GM19463 (cell line): Measurements from ENCODE around the gene NDUFS7.

Experiments used
- ATAC-seq: cut with Tn5 transposase; IDR thresholded peaks from one replicate; pipeline ENCODE4 v1.9.1; 2021; ENCODE audit warnings: mild to moderate bottlenecking, moderate library complexity; ENCODE audit not compliant: unreplicated experiment

NDUFS7 gene

DNA sequence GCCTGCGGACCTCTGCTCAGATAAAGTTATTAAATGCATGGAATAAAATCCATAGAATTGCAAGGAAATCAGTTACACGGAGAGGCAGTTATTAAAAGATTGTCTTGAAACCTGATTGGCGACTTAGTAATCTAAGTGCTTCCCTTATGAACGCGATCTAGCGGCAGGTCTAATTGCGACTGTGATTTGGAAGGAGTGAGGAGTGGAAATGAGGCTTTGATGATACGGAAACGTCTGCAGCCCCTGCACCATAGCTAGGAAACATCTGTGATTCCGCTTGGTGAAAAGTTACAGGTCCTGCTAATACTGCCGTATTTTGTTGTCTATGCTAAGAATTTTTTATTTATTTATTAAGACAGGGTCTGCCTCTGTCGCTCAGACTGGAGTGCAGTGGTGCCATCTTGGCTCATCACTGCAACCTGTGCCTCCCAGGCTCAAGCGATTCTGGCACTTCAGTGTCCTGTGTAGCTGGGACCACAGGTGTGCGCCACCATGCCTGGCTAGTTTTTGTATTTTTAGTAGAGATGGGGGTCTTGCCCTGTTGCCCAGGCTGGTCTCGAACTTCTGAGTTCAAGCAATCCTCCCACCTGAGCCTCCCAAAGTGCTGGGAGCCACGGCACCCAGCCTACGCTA, 887 bp downstream of the NDUFS7 start:
- no peak for ATAC-seq

DNA sequence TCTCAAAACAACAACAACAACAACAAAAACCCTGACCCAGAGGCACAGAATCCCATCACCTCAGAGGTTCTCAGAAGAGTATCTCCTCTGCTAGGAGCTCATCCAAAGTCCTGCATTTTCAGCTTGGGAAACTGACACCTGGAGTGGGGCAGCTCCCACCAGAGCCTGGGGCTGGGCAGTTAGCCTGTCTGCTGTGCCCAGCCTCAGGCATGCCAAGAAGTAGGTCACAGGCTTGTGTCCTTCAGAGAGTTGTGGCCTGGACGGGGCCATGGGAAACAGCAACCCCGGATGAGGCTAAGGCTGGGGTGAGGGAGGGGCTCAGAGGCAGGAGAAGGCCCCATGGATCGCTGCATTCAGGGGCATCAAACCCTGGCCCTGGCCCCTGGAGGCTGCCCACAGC, 2.1 kb downstream of the NDUFS7 start:
- ATAC-seq, result no peak

DNA sequence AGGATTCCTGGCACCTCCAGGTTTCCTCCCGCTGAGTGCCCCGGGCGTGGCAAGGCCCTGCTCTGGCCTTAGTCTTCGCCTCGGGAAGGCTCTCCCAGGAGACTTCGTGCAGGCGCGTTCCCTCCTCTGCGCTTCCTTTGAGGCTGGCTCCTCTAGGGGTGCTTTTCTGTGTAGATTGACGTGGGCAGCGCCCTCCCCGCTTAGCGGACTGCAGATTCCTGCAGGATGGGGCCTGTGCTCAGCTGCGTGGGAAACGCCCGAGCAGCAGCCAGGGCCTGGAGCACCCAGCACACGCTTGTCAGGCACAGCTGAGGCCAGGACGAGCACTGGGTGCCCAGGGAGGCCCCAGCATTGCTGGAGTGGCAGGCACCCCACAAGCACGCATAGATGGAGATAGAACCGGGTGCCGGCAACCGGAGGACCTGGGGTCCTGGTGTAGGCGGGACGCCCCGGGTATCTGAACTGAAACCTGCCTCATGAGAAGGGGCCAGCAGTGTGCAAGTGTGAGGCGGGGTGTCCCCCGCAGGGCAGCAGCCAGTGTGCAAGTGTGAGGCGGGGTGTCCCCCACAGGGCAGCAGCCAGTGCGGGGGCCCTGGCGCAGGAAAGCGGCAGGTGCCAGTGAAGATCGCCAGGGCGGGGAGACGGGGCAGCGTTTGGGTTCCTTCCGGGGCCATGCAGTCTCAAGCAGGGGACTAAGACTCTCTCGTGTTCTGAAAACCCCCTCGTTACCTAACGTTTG, 3.4 kb downstream of the NDUFS7 start:
- ATAC-seq, result no peak

DNA sequence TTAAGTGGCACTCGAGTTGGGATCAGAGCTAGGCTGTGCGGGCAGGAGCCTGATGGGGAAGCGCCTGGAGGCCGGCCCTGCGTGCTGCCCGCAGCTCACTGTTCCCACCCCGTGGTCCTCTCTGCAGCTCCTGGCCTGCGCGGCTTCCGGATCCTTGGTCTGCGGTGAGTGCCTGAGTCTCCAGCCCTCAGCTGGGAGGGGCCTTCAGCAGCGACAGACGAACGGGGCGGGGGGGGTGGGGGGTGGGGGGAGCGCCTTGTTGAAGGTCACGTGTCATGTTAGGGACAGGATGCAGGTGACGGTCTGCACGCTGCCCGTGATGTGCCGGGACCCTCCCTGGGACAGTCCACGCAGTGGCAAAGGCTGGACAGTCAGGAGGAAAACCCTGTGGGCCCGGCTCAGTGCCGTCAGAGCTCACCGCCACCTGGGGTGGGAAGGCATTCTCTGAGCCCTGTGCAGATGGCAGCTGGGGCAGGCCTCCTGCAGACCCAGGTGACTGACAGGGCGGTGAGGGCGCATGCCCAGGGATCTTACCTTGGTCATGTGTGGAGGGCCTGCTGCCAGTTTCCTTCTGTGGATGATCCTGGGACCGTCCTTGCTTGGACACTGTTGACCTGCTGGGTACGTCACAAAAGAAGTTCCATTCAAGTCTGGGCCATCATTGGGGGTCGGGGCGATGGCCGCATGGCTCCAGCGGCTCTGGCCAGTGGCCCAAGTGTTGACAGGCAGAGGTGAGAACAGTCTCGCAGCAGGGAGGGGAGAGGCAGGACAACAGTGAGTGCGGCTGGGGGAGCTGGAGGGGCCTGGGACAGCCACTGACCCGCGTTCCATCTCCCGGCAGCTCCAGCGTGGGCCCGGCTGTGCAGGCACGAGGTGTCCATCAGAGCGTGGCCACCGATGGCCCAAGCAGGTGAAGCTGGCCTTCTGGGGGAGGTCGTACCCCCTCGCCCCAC, 4.3 kb downstream of the NDUFS7 start:
- ATAC-seq, result no peak

DNA sequence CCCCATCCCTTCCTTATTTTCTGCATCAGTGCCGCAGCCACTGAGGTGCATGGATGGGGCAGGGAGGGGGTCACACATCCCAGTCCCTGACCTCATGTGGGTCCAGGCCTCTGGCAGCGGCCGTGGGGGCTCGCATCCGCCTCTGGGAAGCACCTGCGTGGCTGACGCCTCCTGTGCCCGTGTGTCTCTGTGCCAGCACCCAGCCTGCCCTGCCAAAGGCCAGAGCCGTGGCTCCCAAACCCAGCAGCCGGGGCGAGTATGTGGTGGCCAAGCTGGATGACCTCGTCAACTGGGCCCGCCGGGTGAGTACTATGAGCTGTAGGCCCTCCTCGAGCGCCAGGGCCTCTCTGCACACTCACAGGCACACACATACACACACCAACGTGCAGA, 4.9 kb downstream of the NDUFS7 start:
- no peak for ATAC-seq

DNA sequence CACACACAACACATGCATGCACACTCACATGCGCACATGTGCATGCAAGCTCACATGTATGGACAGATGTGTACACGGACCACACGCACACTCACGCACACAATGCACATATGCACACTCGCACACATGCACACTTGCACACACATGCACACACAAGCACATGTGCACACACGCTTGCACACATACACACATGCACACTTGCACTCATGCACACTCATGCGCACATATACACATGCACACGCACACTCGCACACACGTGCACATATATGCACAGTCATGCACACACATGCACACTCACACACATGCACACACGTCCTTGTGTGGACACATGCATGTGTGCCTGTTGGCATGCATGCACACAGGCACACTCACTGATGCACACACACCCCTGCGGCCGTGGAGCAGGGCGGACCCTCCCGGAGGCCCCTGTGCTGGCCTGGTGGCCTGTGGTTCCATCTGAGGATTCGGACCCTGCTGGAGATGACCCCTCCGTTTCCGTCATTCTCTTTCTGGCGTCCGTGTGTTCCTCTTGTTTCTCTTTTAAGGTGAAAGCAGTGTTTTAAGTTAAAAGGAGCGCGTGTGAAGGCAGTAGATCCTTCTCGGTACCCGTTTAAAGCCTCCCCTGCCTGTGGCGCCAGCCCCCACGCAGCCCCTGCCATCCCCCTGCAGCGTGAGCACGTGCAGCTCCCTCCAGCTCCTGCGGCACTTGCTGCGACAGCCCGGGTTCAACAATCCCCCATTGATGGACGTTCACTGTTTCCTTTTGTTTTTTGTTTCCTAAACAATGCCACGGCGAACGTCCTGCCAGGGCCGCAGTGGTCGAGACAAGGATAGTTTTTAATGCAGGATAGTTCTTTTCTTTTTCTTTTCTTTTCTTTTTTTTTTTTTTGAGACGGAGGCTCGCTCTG, 5.6 kb downstream of the NDUFS7 start:
- no peak for ATAC-seq

DNA sequence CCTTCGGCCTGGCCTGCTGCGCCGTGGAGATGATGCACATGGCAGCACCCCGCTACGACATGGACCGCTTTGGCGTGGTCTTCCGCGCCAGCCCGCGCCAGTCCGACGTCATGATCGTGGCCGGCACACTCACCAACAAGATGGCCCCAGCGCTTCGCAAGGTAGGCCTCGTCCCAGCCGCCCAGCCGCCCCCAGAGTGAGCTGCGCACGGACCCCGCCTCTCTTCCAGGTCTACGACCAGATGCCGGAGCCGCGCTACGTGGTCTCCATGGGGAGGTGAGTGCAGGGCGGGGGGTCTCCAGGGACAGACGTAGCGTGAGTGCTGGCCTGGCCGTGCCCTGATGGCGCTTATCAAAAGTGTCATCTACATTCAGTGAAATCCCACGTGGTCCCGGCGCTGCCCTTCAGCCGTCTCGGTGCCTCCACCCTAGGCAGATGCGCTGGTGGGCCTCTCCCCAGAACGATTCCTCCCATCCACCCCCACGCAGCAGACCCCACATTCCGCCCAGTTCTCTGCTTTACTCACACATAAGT, 7.2 kb downstream of the NDUFS7 start:
- no peak for ATAC-seq

DNA sequence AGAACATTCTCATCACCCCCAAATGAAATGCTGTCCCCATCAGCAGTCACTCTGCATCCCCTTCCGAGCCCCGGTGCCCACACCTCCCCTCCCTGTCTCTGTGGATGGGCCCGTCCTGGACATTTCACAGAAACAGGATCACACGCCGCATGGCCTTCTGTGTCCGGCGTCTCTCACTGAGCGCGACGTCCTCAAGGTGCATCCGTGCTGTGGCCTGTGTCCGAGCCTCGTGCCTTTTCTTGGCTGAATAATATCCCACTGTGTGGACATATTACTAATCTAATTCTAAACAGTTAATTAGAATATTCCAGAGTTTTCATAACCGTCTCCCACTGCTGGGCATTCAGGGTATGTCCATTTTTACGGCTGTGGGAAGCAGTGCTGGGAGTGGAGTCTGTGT, 8.7 kb downstream of the NDUFS7 start:
- no peak for ATAC-seq

DNA sequence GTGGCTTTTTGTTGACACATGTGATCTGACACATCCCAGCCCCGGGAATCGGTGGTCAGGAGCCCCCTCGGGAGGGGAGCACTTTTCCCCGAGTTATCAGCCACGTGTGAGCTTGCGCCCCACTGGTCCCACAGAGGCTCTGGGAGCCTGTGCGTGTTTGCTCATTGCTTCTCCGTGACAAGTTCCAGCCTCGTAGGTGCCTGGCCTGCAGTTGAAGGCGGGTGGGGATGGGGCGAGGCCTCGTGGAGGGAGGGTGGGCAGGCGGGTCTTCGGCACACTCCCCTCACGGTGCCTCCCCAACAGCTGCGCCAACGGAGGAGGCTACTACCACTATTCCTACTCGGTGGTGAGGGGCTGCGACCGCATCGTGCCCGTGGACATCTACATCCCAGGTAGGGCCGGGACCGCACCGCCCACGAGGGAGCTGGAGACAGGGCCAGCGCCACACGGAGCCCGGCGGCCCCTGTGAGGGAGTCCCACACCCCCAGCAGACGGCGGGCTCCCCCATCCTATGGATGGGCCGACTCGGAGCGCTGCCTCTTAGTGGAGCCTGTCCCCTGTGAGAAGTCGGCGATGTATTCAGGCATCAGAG, 9.3 kb downstream of the NDUFS7 start:
- no peak for ATAC-seq

DNA sequence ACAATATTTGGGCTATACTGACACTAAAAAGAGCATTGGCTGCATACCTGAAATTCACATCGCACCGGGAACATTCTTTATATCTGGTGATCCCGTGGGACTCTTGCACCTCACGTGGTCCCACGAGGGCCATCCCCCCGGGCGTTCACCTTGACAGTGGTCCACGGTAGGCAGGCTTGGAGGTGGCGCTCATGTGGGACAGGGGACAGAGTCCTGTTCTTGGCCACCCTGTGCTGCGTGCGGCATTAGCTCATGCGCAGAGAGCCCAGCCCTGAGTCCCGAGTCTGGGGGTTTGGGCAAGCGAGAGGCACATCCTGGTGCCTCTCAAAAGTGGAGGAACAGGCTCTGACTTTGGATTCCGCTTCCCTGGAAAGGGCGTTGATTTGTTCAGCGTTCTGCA, 10.1 kb downstream of the NDUFS7 start:
- no peak for ATAC-seq

DNA sequence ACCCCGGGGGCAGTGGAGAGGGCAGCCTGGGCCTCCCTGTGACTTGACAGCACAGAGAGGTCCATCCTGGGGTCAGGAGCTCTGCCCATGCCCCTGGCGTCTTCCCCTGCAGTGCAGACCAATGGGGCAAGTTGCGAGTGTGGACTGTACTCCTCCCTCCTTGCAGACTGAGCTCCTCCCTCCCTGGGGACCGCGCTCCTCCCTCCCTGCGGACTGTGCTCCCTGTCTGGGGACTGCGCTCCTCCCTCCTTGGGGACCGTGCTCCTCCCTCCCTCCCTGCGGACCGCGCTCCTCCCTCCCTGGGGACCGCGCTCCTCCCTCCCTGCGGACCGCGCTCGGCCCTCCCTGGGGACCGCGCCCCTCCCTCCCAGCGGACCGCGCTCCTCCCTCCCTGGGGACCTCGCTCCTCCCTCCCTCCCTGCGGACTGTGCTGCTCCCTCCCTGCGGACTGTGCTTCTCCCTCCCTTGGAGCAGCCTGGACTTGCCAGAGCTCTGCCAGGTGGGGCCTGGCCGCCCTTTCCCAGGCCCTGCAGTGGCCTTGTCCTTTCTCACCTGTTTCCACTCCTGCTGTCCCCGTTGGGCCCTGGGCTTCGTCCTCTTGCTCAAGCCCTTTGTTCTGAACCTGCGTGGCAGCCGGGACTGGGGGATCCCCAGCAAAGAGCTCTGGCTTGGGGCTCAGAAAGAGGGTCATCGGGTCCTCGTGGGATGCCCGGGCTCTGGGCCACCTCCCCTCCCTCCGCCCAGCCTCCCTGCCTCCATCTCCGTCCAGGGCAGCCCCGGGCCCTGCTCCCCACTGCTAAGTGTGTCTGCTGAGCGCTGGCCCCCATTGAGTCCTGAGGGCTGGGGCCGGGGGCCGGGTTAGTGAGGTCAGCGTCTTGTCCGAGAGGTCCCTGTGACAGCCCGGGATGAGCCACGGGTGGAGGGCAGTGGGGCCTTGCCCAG, 10.8 kb downstream of the NDUFS7 start:
- no peak for ATAC-seq

DNA sequence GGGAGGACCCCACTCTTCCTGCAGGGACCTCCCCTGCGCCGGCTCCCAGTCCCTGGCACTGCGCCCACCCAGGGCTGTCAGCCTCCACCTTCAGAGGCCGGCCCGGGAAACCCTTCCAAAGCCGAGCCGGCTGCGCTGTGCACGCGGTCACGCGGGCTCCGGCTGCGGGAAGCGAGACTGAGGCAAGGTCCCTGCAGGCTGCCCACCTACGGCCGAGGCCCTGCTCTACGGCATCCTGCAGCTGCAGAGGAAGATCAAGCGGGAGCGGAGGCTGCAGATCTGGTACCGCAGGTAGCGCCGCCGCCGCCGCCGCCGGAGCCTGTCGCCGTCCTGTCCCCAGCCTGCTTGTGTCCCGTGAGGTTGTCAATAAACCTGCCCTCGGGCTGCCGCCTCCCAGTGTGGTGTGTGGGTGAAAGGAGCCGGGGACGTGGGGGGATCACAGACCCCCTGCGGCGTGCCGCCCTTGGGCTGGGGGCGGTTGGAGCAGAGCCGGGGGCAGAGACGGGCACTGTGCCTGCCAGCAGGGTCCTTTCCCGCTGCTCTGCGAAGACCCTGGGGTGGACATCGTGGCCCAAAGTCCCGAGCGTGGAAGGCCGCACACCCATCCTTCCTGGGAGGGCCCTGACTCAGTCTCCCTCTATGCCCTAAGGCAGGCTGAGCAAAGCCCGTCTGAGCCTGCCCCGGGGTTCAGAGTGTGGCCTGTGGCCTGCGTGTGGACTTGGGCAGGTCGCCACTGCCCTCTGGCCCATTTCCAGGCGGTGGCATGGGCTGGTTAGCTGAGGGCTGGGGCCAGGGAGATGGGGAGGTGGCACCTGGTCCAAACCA, 11.7 kb downstream of the NDUFS7 start:
- ATAC-seq, result no peak

DNA sequence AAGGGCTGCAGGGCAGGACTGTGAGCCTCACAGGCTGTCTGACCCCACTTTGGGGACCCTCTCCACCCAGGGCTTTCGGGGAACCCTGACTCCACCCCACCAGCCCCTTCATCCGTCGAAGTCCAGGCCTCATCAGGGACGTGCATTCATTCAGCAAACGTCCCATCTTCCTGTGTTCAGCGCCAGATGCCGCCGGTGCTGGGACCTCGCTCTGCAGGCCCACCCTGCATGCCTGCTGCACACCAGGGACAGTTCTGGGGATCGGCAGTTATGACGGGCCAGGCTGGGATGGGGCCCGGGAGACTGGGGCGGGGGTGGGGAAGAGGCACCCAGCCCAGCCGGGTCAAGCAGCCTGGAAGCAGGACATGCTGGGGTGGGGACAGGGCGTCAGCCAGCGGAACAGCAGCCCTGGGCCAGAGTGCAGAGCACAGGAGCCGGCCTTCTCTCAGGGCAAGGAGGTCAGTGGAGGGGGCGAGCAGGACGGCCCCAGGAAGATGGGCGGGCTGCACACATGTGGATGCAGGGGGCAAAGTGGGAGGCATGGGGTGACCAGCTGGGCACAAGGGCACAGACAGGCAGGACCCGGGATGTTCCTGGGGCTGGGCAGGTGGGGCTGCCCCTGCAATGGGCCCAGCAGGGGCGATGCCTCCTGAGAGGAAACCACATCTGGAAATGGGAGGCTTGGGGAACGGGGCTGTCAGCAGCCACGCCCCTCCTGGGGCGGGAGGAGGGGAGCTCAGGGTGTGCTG, 12.5 kb downstream of the NDUFS7 start:
- no peak for ATAC-seq

DNA sequence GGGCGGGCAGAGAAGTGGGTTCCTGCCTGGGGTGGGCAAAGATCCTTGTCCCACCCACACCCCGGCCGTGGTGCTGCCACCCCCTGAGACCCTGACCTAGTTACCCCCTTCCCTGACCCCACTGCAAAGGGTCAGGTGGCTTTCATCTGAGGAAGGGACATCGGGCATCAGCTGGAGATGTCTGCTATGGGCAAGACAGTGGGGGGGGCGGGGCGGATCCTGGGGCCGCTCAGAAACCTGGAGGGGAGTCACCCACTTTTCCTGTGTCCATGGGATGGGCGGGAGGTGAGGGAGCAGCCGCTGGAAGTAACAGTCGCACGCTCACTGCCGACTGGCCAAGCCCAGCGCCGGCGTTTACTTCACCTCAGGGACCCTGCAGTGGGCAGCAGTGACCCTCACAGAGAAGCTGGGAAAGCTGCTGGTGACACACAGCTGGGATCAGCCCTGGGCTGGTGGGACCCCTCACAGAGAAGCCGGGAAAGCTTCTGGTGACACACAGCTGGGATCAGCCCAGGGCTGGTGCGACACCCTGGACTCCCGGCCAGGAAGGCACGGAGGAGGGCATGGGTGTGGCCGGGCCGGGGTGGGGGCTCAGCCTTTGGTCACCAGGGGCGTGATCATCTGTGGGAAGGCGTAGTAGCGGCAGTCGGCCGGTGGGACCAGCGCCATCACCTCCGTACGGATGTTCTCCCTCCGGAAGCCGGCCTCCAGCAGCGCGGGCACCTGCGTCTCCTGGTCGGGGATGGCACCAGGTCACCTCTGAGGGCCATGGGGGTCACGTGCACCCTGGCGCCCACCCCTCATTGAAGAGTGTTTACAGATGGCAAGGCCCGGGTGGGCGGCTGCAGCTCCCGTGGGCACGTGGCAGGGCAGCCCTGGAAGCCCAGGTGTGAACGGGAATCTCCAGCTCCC, 13.3 kb downstream of the NDUFS7 start:
- ATAC-seq, result no peak

DNA sequence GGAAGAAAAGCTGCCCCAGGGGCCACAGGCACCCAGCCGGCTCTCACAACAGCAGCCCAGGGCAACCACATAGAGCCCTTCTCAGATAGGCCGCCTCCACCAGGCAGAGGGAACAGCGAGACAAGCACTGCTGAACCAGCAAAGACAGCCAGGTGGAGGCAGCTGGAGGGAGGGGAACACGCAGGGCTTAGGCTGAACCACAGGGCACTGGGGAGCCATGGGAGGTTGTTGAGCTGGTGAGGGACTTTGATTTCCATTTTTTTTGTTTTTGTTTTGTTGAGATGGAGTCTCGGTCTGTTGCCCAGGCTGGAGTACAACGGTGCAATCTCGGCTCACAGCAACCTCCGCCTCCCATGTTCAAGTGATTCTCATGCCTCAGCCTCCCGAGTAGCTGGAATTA, 14.1 kb downstream of the NDUFS7 start:
- ATAC-seq, result no peak

DNA sequence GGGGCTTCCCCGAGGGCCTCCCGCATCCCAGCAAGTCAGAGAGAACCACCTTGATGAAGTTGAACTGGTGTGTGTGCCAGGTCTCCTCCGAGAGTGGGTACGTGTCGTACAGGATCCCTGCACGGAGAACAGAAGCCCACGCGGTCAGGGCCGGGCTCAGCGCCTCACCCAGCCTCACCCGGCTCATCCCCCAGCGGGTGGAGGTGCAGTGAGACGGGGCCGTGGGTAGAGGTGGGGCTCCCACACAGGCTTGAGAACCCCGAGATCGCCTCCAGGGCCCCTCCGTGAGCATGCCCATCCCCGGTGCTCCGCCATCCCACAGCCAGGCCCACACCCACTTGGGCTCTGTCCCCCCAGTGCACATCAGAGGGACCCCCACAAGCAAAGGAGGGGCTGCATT, 15.4 kb downstream of the NDUFS7 start:
- no peak for ATAC-seq
